ENCODE measurements around the gene ANKRD39. TPM values are rescaled to one million over a fixed set of nuclear protein-coding genes. Genes with fewer than 3 reads are reported as not detected.

The ANKRD39 gene
- total and polyA plus RNA-seq, 2 of the 8 experiments (the other 6 are each of a cell fraction or from before 2014, with no cell fraction given) = 18.5 to 21.3 TPM

- no peak for TF ChIP-seq EP300 (IDR thresholded peaks at IDR 0.05; ENCODE audit: borderline replicate concordance in 1 of 2, low read depth in 2 of 2, low read length in 2 of 2)
Measured at GRCh38 chr2:96807127-96807471, 50.7 kb downstream of the ANKRD39 start (continued).

Data from H1 (cell line).